Measurements from ENCODE around the gene ZNF579. TPM values are rescaled to one million over a fixed set of nuclear protein-coding genes. Genes with fewer than 3 reads are reported as not detected.

ZNF579 gene, protein sequence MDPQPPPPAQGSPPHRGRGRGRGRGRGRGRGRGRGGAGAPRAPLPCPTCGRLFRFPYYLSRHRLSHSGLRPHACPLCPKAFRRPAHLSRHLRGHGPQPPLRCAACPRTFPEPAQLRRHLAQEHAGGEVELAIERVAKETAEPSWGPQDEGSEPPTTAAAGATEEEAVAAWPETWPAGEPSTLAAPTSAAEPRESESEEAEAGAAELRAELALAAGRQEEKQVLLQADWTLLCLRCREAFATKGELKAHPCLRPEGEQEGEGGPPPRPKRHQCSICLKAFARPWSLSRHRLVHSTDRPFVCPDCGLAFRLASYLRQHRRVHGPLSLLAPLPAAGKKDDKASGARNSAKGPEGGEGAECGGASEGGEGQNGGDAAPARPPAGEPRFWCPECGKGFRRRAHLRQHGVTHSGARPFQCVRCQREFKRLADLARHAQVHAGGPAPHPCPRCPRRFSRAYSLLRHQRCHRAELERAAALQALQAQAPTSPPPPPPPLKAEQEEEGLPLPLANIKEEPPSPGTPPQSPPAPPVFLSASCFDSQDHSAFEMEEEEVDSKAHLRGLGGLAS
- 4.4 and 7.9 TPM in 2 replicates for total RNA-seq (ENCODE audit: low replicate concordance)

DNA sequence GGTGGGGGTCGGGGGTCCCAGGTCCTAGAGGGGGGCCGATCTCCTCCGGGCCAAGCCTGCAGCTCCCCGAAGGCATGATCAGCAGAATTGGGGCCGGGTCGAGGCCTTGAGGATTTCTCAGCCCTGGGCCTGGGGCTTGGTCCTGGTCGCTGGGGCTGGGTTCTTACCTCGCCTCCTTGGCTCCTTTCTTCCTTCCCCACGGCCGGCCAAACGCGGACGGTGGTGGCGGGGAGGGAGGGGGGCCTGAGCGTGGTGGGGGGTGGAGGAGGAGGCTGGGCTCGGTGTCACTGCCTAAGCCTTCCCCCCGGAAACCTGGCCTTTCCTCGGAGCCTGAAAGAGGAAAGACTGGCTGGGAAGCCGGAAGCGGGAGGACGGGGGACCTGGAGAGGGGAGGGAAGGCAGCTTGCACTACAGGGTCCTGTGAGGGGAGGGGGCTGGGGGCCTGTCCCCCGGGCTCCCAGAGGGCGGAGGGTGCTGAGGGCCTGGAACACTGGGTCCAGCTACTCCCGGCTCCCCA is at the start of gene ZNF579:
ZNF579 (minus strand) TSS at position 221 of the 517 bp plus-strand sequence. CDS start 1,209 bp downstream, outside the sequence.
- peak; percentile 93 for DNase-seq (ENCODE audit: low read depth)
- TF ChIP-seq, protein P1, sequence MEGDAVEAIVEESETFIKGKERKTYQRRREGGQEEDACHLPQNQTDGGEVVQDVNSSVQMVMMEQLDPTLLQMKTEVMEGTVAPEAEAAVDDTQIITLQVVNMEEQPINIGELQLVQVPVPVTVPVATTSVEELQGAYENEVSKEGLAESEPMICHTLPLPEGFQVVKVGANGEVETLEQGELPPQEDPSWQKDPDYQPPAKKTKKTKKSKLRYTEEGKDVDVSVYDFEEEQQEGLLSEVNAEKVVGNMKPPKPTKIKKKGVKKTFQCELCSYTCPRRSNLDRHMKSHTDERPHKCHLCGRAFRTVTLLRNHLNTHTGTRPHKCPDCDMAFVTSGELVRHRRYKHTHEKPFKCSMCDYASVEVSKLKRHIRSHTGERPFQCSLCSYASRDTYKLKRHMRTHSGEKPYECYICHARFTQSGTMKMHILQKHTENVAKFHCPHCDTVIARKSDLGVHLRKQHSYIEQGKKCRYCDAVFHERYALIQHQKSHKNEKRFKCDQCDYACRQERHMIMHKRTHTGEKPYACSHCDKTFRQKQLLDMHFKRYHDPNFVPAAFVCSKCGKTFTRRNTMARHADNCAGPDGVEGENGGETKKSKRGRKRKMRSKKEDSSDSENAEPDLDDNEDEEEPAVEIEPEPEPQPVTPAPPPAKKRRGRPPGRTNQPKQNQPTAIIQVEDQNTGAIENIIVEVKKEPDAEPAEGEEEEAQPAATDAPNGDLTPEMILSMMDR (IDR thresholded peaks at IDR 0.05; ENCODE audit: insufficient read depth, low read length), result no peak
- peak within 1 kb of the TSS; percentile 95 for H3K4me3 ChIP-seq (ENCODE audit: low read depth, low read length)

DNA sequence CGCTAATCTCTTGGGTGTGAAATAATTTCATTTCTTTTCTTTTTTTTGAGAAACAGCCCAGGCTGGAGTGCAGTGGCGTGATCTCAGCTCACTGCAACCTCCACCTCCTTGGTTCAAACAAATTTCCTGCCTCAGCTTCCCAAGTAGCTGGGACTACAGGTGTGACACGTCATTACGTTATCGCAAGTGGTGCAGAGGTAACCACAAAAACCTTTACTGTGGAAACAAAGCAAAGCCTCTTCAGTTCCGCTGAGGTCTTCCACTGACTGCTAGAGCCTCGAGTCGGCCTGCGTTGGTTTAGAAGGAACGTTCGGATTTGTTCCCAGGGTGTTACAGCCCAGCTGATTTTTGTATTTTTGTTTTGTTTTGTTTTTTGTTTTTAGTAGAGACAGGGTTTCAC is 45.7 kb upstream of the ZNF579 start:
- no peak overlapping the region for H3K4me3 ChIP-seq (ENCODE audit: low read depth, low read length)
- DNase-seq (ENCODE audit: low read depth), result no peak
- TF ChIP-seq, protein P1 (IDR thresholded peaks at IDR 0.05; ENCODE audit: insufficient read depth, low read length), result no peak

DNA sequence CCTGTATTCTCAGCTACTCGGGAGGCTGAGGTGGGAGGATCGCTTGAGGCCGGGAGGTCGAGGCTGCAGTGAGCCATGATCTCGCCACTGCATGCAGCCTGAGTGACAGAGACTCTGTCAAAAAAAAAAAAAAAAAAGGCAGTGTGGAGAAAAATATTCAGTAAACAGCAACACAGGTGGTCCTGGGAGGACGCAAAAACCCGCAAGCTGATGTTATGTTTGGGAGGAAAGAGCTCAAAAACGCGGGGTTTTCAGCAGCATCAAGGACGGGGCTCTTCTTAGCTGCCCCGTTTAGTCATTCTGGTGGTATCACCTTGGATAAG is 44.3 kb upstream of the ZNF579 start:
- no peak for DNase-seq (ENCODE audit: low read depth)
- TF ChIP-seq, protein P1 (IDR thresholded peaks at IDR 0.05; ENCODE audit: insufficient read depth, low read length), result no peak
- peak overlapping the region; percentile 71 for H3K4me3 ChIP-seq (ENCODE audit: low read depth, low read length)

DNA sequence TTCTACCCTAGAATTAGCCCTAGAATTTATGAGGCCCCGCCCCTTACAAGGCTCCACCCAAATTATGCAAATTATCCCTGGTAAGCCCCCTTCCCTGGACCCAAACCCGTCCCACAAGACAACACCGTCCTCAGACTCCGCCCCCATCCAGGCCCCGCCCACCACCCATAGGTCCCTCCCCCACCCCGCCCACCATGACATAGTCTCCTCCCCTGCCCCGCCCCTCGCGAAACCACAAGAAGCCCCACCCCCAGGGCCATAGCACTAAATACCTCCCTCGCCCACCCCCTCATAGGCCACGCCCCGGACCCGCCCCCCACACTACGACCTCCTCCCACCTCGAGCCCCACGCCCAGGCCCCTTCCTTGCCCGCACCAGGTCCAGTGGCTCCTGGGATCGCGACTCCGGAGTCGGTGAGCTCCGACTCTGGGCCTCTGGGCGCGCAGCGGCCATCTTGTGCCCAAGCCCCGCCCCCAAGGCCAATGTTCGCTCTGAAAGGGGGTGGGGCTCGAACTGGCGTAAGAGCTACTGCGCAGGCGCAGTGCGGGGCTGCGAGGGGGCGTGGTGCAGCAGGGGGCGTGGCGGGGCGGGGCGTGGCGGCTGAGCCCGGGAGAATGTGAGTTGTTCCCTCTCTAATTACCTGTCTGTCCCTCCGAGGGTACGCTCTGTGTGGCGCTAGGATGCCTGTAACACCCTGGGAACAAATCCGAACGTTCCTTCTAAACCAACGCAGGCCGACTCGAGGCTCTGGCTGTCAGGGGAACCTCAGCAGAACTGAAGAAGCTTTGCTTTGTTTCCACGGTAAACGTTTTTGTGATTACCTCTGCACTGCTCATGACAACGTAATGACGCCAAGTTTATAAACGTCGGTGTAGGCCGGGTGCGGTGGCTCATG is 43.7 kb upstream of the ZNF579 start, which contains the start of gene ZNF784:
ZNF784 (minus strand) TSS at position 458 of the 895 bp plus-strand sequence; CDS start at position 453, 5 bp downstream.
- DNase-seq (ENCODE audit: low read depth), result peak; percentile 94
- peak within 1 kb of the TSS; percentile 76 for H3K4me3 ChIP-seq (ENCODE audit: low read depth, low read length)
- TF ChIP-seq, protein P1 (IDR thresholded peaks at IDR 0.05; ENCODE audit: insufficient read depth, low read length), result no peak

DNA sequence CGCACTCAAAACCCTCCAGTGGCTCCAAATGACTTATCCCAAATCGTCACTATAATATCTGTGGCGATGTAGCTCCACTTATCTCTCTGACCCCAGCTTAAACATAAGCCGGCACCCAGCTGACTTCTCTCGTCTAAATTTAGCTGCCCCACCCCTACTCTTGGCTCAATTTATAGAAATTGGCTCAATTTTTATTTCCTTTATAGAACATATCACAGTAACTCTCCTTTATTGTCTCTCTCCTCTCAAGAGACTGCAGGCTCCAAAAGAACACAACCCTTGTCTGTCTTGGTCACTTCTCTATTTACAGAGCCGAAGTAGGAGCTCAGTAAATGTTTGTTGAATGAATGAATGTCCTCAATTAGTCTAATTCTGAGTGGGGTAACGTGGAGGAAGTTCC is 42.9 kb upstream of the ZNF579 start:
- peak overlapping the region; percentile 44 for H3K4me3 ChIP-seq (ENCODE audit: low read depth, low read length)
- no peak for DNase-seq (ENCODE audit: low read depth)
- TF ChIP-seq, protein P1 (IDR thresholded peaks at IDR 0.05; ENCODE audit: insufficient read depth, low read length), result no peak

DNA sequence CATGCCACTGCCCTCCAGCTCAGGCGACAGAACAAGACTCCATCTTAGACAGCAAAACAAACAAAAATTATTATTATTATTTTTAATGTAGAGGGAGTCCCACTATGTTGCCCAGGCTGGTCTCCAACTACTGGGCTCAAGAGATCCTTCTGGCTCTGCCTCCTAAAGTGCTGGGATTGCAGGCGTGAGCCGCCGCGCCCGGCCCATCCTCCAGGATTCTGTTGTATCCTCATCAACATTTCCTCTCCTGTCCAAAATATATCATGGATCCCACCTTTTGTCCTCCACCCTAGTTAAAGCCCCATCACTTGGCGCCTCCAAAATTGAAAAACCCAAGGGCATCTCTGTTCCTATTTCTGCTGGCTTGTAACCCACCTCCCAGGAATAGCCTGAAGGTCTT is 42.5 kb upstream of the ZNF579 start:
- DNase-seq (ENCODE audit: low read depth), result no peak
- H3K4me3 ChIP-seq (ENCODE audit: low read depth, low read length), result no peak overlapping the region
- TF ChIP-seq, protein P1 (IDR thresholded peaks at IDR 0.05; ENCODE audit: insufficient read depth, low read length), result no peak

All from fibroblast of the aortic adventitia (primary cell).